CD4-positive, alpha-beta T cell treated with Interleukin-2 at 100 ng/mL for 4 hours (primary cell): ENCODE measurements around the gene RAB9B.

Experiments
- DNase-seq: peaks from one replicate; pipeline ENCODE4 v3.0.0-alpha.2; 2020; ENCODE audit warnings: low spot score

RAB9B gene

DNA sequence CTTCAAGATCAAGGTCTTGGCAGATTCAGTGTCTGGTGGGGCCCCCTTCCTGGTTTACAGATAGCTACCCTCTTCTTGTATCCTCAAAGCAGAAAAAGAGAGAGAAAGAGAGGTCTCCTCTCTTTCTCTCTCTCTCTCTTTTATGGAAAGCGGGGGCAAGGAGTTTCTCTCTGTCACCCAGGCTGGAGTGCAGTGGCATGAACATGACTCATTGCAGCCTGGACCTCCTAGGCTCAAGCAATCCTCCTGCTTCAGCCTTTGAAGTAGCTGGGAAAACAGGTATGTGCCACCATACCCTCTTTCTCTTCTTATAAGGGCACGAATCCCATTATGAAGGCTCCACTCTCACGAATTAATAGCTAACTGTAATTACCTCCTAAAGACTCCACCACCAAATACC is 20.2 kb downstream of the RAB9B start:
- DNase-seq = no peak

- no peak for DNase-seq
These were observed 25.1 kb downstream of the RAB9B start for GRCh38 chrX:103806862-103807474.

DNA sequence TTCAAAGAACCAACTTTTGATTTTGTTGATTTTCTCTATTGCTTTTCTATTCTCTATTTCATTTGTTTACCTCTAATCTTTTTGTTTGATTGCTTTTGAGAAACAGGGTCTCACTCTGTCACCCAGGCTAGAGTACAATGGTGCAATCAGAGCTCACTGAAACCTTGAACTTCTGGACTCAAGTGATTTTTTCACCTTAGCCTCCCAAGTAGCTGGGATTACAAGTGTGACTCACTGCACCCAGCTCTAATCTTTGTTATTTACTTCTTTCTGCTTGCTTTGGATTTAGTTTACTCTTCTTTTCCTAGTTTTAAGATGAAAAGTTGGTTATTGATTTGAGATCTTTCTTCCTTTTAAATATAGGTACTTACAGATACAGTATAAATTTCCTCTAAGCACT is 26.2 kb downstream of the RAB9B start:
- no peak for DNase-seq

GRCh38 chrX:103800318-103800717 is 31.7 kb downstream of the RAB9B start:
- DNase-seq = no peak

DNA sequence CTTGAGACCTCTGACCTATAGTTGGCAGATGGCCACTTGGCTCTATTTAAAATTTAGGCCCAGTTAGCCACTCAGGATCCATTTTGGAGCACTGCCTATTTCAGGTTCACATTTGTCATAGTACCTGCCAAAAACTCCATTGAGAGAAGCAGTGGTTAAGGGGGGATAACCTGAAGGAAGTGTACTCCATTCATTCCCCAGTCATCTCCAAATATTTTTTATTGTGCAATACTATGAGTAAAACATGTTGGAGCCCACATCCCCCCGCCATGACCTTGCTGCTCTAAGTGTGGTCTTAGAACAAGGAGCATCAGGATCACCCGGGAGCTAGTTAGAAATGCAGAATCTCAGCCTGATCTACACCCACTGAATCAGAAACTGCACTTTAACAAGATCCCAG is 34.4 kb downstream of the RAB9B start:
- no peak for DNase-seq

DNA sequence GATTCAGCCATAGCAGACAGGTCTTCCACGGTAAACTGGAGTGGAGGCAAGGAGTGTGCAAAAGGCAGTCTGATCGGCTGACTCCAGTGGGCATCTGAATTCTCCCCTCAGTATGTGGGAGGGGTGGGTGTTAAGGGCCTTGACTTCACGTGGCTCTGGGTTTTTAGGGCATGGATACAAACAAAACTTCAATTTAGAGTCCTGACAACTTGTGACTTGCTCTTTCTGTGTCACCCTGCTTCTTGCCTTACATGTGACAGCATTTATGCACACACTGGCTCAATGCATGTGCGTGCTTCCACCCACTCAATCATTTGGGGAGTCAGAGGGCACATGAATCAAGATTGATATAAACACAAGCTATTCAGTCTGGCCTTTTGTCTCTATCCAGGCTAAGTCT is 37.9 kb downstream of the RAB9B start:
- no peak for DNase-seq

- DNase-seq = no peak
These were observed 38.5 kb downstream of the RAB9B start for GRCh38 chrX:103793545-103793940.

- no peak for DNase-seq
These were observed 39.0 kb downstream of the RAB9B start for GRCh38 chrX:103792916-103793544.

DNA sequence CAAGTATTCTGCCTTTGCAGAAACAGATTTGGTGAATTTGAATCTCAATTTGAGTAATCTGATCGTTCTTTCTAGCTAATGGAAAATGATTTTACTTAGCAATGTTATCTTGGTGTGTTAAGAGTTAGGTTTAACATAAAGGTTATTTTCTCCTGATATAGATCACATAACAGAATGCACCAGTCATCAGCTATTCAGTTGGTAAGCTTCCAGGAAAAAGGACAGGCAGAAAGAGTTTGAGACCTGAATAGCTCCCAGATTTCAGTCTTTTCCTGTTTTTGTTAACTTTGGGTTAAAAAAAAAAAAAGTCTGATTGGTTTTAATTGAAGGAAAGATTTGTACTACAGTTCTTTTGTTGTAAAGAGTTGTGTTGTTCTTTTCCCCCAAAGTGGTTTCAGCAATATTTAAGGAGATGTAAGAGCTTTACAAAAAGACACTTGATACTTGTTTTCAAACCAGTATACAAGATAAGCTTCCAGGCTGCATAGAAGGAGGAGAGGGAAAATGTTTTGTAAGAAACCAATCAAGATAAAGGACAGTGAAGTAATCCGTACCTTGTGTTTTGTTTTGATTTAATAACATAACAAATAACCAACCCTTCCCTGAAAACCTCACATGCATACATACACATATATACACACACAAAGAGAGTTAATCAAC is 40.1 kb downstream of the RAB9B start:
- no peak for DNase-seq

- DNase-seq = no peak
These were observed 40.8 kb downstream of the RAB9B start for GRCh38 chrX:103791228-103791627.

DNA sequence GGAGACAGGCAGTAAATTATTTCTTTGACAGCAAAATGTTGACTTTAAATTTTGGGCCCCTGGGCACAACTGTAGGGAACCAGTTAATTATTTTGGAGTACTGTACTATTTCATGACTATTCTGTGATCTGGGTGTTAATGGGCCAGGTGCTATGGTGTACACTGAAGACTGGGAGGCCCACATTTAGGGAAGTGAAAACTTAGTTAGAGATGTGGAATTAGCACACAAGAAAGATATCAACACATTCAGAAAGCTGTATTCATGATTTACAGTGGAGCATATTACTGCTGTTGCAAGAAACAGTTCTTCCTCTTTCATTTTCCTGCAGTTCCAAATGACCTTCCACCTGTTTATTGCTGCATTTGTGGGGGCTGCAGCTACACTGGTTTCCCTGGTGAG is 43.1 kb downstream of the RAB9B start:
- no peak for DNase-seq

DNA sequence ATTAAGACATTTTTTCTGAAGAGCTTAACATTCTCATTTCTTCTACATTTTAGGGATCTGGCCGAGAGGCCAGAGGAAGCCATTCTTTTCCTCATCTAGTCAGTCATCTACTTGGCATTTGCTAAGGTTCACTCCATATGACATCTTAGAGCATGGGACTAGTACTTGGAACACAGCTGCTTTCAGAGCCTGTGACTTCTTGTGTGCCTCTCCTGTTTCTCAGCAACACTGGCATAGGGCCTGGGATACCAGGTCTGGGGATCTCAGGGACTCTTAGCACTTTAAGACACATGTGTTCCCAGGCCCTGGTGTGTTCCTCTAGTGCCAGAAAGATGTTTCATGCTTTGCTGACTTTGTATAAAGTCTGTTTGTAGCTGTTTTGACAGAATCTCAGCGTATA is 48.1 kb downstream of the RAB9B start:
- DNase-seq = no peak

- no peak for DNase-seq
These were observed 48.9 kb downstream of the RAB9B start for GRCh38 chrX:103783196-103783595.

DNA sequence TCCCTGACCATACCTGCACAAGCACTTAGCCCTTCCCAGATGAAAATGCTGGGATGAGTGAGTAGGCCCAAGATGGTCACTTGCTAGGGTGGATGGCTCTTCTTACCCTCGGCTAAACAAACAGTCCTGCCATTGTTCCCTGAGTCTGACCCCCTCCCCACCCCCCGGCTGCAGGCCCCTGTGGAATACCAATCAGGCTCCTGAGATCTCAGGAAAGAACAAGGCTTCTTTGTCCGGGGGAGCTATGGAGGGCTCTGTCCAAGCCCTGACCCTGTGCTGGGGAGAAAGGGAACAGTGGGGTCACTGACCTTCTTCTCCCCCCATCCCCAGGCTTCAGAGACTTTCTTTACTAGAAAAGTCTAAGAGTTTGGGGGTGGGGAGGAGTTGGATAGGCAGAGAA is 49.4 kb downstream of the RAB9B start:
- DNase-seq = no peak

- DNase-seq = no peak
These were observed 50.4 kb downstream of the RAB9B start for GRCh38 chrX:103781706-103782105.

DNA sequence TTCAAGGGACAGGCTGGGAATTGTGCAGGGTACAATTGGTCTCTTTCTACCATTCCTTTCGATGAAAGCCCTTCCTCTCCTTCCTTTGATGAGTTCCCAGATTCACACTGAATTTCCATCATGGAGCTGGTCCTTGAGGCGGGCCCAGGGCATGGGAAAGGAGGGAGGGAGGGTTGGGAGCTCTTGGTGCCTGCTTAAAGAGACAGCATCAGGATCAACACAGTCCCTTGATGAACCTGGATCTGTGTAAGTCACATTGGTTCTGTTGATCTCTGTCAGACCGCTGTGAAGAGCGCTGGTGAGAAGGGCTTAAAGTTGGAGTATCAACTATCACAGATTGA is 51.0 kb downstream of the RAB9B start:
- no peak for DNase-seq

GRCh38 chrX:103780336-103781061 is 51.6 kb downstream of the RAB9B start:
- no peak for DNase-seq

DNA sequence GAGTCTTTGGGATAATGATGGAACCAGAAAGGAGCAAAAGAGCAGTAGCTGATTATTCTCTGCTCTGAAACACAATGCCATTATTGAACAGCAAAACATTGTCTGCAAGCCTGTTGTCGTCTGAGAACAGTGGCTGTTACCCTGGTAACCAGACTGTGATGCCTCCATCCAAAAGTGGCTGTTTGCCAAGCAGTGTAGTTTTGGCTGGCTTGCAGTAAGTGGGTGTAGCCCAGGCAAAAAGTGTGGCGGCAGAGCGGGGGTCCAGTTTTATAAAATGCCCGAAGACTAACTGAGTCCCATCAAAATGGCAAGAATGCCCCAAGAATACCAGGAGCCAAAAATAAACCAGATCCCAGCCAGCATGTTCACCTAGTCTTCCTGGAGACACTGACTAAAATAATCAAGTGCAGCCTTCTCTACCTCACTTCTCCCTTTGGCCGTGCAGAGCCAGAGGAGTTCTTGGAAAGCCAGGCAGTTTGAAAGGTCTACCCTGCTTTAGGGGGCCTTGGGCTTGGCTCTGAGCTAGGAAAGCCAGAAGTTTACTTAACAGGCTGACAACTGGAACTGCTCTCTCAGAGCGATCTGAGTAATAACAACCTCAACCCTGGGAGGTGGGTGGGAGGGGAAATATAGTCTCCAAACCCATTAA is 52.8 kb downstream of the RAB9B start:
- DNase-seq = no peak

GRCh38 chrX:103776546-103776945 is 55.5 kb downstream of the RAB9B start, which contains the start of gene PLP1:
TSS of gene PLP1 (plus strand) at chrX:103776840. CDS start at chrX:103776996, 156 bp downstream.
- no peak for DNase-seq

DNA sequence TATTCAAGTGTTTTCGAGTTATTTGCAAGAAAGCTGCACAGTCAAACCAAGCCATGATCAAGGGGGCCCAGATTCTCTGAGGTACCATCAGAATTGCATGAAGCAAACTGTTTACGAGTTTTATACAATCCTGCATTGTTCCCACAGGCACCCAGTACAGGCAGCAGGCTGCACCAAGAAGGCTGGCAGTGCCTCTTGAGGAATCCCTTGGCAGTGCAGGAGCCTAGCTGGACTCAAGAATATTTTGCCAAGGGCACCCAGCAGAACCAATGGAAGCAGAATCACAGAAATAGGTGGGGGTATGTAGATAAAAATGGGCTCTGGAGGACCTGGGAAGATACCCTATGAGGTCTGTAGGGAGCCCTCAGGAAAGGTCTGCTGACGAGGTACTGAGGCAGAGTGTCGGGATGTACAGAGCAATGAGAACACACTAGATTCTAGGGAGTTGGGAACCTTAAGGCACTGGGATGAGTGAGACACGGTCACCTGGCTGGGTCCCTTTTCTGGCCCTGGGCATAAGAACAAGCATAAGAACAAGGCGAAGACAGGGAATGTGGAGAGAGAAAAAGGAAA is 57.9 kb downstream of the RAB9B start:
- no peak for DNase-seq

GRCh38 chrX:103773445-103773844 is 58.6 kb downstream of the RAB9B start:
- no peak for DNase-seq
